K562 (cell line): ENCODE measurements around the gene PATL1. TPM values are rescaled to one million over a fixed set of nuclear protein-coding genes. Genes with fewer than 3 reads are reported as not detected.
A peak's percentile ranks its signal among the peaks of the same experiment; 100 is the strongest.

Experiments used
- CREM ChIP-seq: IDR thresholded peaks from 2 replicates; pipeline ENCODE4 v1.6.1; 2014; ENCODE audit warnings: antibody characterized with exemption, low read depth
- FOXJ3 ChIP-seq: sonication (generic); formaldehyde crosslinking; IDR thresholded peaks from 2 replicates; pipeline ENCODE4 v1.4.0; 2020; ENCODE audit warnings: mild to moderate bottlenecking, missing genetic modification reagents
- FOXK2 ChIP-seq, 2 experiments: fragments of 450-650 bp; IDR thresholded peaks in 1 of 2; conservative IDR thresholded peaks in 1 of 2; 2 replicates each; pipeline ENCODE4 v1.6.1; 2016; ENCODE audit warnings: low read depth in 2 of 2, mild to moderate bottlenecking in 1 of 2
- HNRNPLL ChIP-seq: fragments of 200-400 bp; formaldehyde crosslinking; IDR thresholded peaks from 2 replicates; pipeline ENCODE4 v1.6.1; 2017; ENCODE audit warnings: low read length, low read depth, mild to moderate bottlenecking; ENCODE audit not compliant: poor library complexity, severe bottlenecking
- JUND ChIP-seq, 2 experiments: IDR thresholded peaks; 2 replicates in 1 of 2; 3 replicates in 1 of 2; pipeline ENCODE4 v1.6.1; 2011; ENCODE audit warnings: borderline replicate concordance in 2 of 2, low read depth in 2 of 2, low read length in 2 of 2, improper control_type of control experiment in 1 of 2, missing biosample characterization in 1 of 2, missing genetic modification characterization in 1 of 2, missing genetic modification reagents in 1 of 2
- MTA3 ChIP-seq: fragments of 450-650 bp; formaldehyde crosslinking; IDR thresholded peaks from 2 replicates; pipeline ENCODE4 v1.6.1; 2017; ENCODE audit warnings: mild to moderate bottlenecking, borderline replicate concordance
- NCOA4 ChIP-seq: fragments of 450-650 bp; IDR thresholded peaks from 2 replicates; pipeline ENCODE4 v1.6.1; 2018; ENCODE audit warnings: mild to moderate bottlenecking; ENCODE audit not compliant: partially characterized antibody
- NEUROD1 ChIP-seq: fragments of 150-350 bp; IDR thresholded peaks from 2 replicates; pipeline ENCODE4 v1.6.1; 2014; ENCODE audit warnings: borderline replicate concordance, low read length, low read depth; ENCODE audit not compliant: partially characterized antibody
- NFE2 ChIP-seq: IDR thresholded peaks from 2 replicates; pipeline ENCODE4 v1.6.1; 2014; ENCODE audit warnings: antibody characterized with exemption, low read depth
- PCBP1 ChIP-seq: fragments of 200-400 bp; formaldehyde crosslinking; IDR thresholded peaks from 2 replicates; pipeline ENCODE4 v1.6.1; 2018; ENCODE audit warnings: mild to moderate bottlenecking, low read depth, low read length; ENCODE audit not compliant: poor library complexity, severe bottlenecking
- POLR2G ChIP-seq: fragments of 200-400 bp; formaldehyde crosslinking; IDR thresholded peaks from 2 replicates; pipeline ENCODE4 v1.6.1; 2017; ENCODE audit warnings: low read depth, mild to moderate bottlenecking, antibody characterized with exemption, low read length, moderate library complexity
- RB1 ChIP-seq: fragments of 450-650 bp; IDR thresholded peaks from 2 replicates; pipeline ENCODE4 v1.6.1; 2017; ENCODE audit warnings: low read depth, mild to moderate bottlenecking
- RBM17 ChIP-seq: fragments of 200-400 bp; formaldehyde crosslinking; IDR thresholded peaks from 2 replicates; pipeline ENCODE4 v1.6.1; 2017; ENCODE audit warnings: low read depth, mild to moderate bottlenecking, low read length, borderline replicate concordance
- RCOR1 ChIP-seq, 2 experiments: IDR thresholded peaks; 2 replicates each; pipeline ENCODE4 v1.6.1; 2012; ENCODE audit warnings: low read depth in 2 of 2, low read length in 2 of 2, borderline replicate concordance in 1 of 2, improper control_type of control experiment in 1 of 2
- RHOXF2B ChIP-seq: fragments of 250-450 bp; sonication (Bioruptor Pico); conservative IDR thresholded peaks from 2 replicates; pipeline ENCODE4 v1.5.1; 2021
- SIN3A ChIP-seq, 2 experiments: fragments of 150-350 bp in 1 of 2; IDR thresholded peaks; 2 replicates each; pipeline ENCODE4 v1.6.1; 2011 to 2016; ENCODE audit warnings: borderline replicate concordance in 2 of 2, low read depth in 2 of 2, low read length in 2 of 2, mild to moderate bottlenecking in 2 of 2, moderate library complexity in 2 of 2; ENCODE audit not compliant: control insufficient read depth in 1 of 2
- SMAD4 ChIP-seq: fragments of 250-450 bp; sonication (Bioruptor Pico); conservative IDR thresholded peaks from 2 replicates; pipeline ENCODE4 v1.8.0; 2021; ENCODE audit warnings: inconsistent platforms, mild to moderate bottlenecking, moderate library complexity
- SP1 ChIP-seq: sonication (generic); formaldehyde crosslinking; IDR thresholded peaks from 2 replicates; pipeline ENCODE4 v1.8.1; 2022; ENCODE audit warnings: mild to moderate bottlenecking, missing genetic modification reagents
- ZBED1 ChIP-seq: IDR thresholded peaks from 2 replicates; pipeline ENCODE4 v1.6.1; 2014
- polyA plus RNA-seq, 8 experiments: library from polyadenylated mRNA; depleted of rRNA in 4 of 8; stranded (reverse) in 5 of 8; unstranded in 3 of 8; fragments of >200 nt; fragmentation: Nextera tagmentation in 2 of 8; fragmentation: Illumina TruSeq in 1 of 8; extraction: Ambion mirVana in 2 of 8; extraction: Trizol in 1 of 8; gene quantifications; 2 replicates each; pipeline versions ENCODE4 v1.2.1 to v1.2.3, GENCODE V29; 2011 to 2014; ENCODE audit warnings: inconsistent platforms in 1 of 8, missing spikeins in 1 of 8
- total RNA-seq, 7 experiments: library from RNA; depleted of rRNA in 6 of 7; stranded (reverse); fragments of >200 nt in 6 of 7; fragmentation: Illumina TruSeq in 2 of 7; extraction: Trizol in 2 of 7; gene quantifications; 2 replicates each; pipeline versions ENCODE4 v1.2.1 to v1.2.3, GENCODE V29; 2011 to 2021; ENCODE audit warnings: low replicate concordance in 1 of 7
- TF ChIP-seq, protein P1 (sequence below): fragments of 450-650 bp; formaldehyde crosslinking; IDR thresholded peaks from 2 replicates; pipeline ENCODE4 v1.4.0; 2020; ENCODE audit warnings: mild to moderate bottlenecking, moderate library complexity
- TF ChIP-seq, protein P2 (sequence below): fragments of 250-450 bp; sonication (Bioruptor Pico); IDR thresholded peaks from 2 replicates; pipeline ENCODE4 v1.4.0; 2020; ENCODE audit warnings: borderline replicate concordance

Gene PATL1
- total and polyA plus RNA-seq, 9 of the 15 experiments (the other 6 are each of a cell fraction or from before 2014, with no cell fraction given) = 3.2 to 48.0 (median 16.4) TPM

DNA sequence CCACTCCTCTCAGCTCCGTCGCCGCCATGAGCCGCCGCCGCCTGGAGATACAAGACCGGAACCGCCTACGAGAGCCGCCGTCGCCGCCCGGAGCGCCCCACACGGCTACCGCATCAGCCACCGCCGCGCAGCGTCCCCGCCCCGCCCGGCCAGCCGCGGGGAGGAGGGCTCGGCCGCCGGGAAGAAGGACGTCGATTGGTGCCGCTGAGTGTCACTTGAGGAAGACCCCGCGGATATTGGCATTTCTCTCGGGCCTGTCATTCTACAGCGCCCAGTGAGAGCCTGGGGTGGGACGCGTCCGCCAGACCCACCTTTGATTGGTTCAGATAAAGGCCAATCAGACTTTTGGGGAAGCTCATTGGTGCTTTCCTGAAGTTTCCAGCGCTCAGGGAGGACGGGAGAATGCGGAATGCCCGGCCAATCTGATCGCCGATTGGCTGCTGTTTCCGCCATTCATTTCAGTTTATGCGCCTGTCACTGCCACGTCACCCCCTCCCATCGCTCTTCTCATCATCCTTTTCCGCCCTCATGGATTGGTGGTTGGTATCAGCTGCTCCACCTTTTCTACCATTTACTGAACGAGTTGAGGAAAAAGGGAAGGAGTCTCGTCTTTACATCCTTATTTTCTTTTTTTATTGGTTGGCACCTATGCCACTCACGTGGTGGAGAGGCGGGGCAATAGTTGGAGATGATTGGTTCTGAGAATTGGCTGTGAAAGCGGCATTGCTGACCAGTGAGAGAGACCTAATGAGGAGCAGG, 53.0 kb downstream of the PATL1 start, which contains the start of gene OSBP (continued):
- TF ChIP-seq, protein P1, sequence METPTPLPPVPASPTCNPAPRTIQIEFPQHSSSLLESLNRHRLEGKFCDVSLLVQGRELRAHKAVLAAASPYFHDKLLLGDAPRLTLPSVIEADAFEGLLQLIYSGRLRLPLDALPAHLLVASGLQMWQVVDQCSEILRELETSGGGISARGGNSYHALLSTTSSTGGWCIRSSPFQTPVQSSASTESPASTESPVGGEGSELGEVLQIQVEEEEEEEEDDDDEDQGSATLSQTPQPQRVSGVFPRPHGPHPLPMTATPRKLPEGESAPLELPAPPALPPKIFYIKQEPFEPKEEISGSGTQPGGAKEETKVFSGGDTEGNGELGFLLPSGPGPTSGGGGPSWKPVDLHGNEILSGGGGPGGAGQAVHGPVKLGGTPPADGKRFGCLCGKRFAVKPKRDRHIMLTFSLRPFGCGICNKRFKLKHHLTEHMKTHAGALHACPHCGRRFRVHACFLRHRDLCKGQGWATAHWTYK = no peak
- peak; percentile 56; the same call in 1 of the 2 replicates for TF ChIP-seq NFE2
- peak in 1 of 2 experiments; percentile 41; a peak in 1 of 4 replicates for TF ChIP-seq SIN3A (IDR thresholded peaks at IDR 0.05; ENCODE audit: borderline replicate concordance in 2 of 2, control insufficient read depth in 1 of 2, low read depth in 2 of 2, low read length in 2 of 2)
- TF ChIP-seq HNRNPLL = peak; percentile 37
- TF ChIP-seq MTA3 = peak; percentile 96; the same call in 1 of the 2 replicates
- peak; percentile 50; the same call in 1 of the 2 replicates for TF ChIP-seq RB1
- TF ChIP-seq POLR2G = peak; percentile 96
- TF ChIP-seq RCOR1 (IDR thresholded peaks at IDR 0.05; ENCODE audit: borderline replicate concordance in 1 of 2, low read depth in 2 of 2, low read length in 2 of 2) = peak in 1 of 2 experiments; percentile 50; a peak in 1 of 4 replicates
- TF ChIP-seq ZBED1 = no peak
- TF ChIP-seq FOXJ3 (CRISPR knock-in tag) = no peak
- TF ChIP-seq FOXK2 (conservative IDR thresholded peaks at IDR 0.05 in 1 of 2, IDR thresholded peaks at IDR 0.05 in 1 of 2; ENCODE audit: low read depth in 2 of 2) = peak in 1 of 2 experiments; percentile 84
- TF ChIP-seq RHOXF2B (CRISPR knock-in tag) = no peak
- TF ChIP-seq PCBP1 = peak; percentile 58
- peak; percentile 70 for TF ChIP-seq JUND (IDR thresholded peaks at IDR 0.05; ENCODE audit: borderline replicate concordance, low read depth, low read length)
- 0 out of 3 replicates have a peak, but pooled peaks have one; percentile 43 for TF ChIP-seq JUND (tag; IDR thresholded peaks at IDR 0.05; ENCODE audit: borderline replicate concordance, low read depth, low read length)
- TF ChIP-seq SP1 = peak; percentile 88
- TF ChIP-seq NEUROD1 = peak; percentile 100
- no peak for TF ChIP-seq SMAD4 (CRISPR knock-in tag)
- no peak for TF ChIP-seq NCOA4
- no peak for TF ChIP-seq RBM17
- TF ChIP-seq, protein P2, sequence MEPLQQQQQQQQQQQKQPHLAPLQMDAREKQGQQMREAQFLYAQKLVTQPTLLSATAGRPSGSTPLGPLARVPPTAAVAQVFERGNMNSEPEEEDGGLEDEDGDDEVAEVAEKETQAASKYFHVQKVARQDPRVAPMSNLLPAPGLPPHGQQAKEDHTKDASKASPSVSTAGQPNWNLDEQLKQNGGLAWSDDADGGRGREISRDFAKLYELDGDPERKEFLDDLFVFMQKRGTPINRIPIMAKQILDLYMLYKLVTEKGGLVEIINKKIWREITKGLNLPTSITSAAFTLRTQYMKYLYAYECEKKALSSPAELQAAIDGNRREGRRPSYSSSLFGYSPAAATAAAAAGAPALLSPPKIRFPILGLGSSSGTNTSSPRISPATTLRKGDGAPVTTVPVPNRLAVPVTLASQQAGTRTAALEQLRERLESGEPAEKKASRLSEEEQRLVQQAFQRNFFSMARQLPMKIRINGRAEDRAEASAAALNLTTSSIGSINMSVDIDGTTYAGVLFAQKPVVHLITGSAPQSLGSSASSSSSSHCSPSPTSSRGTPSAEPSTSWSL = no peak
- peak; percentile 97 for TF ChIP-seq CREM
